IPS DF 6.9 (cell line): Measurements from ENCODE around the gene SLC17A8.
"Not testable (repeated sequence)": the region's sequence is repeated elsewhere in the genome, so short reads cannot be mapped to it uniquely, and the experiment has no call there.

Experiments
- DNase-seq: peaks from one replicate; pipeline ENCODE4 v3.0.0-alpha.2; 2013; ENCODE audit warnings: low read depth, low spot score
- H3K27ac ChIP-seq: one replicate; pipeline ENCODE4 v1.5.1; 2013; ENCODE audit warnings: low read length, control low read depth
- H3K27me3 ChIP-seq: 2 replicates; pipeline ENCODE4 v1.6.1; 2013; ENCODE audit warnings: mild to moderate bottlenecking, low read length; ENCODE audit not compliant: control insufficient read depth, insufficient read depth
- H3K36me3 ChIP-seq: 2 replicates; pipeline ENCODE4 v1.6.1; 2013; ENCODE audit warnings: low read length; ENCODE audit not compliant: control insufficient read depth, insufficient read depth
- H3K4me1 ChIP-seq: 2 replicates; pipeline ENCODE4 v1.6.1; 2013; ENCODE audit warnings: low read length; ENCODE audit not compliant: control insufficient read depth, insufficient read depth
- H3K4me3 ChIP-seq: 2 replicates; pipeline ENCODE4 v1.5.1; 2013; ENCODE audit warnings: mild to moderate bottlenecking, low read length
- H3K9me3 ChIP-seq: 2 replicates; pipeline ENCODE4 v1.6.1; 2013; ENCODE audit warnings: low read length, inconsistent platforms; ENCODE audit not compliant: control insufficient read depth, insufficient read depth
- WGBS: extraction: QIAGEN DNeasy Blood & Tissue Kit; methylation state at CpG from one replicate; pipeline ENCODE4 v1.1.7; 2013; ENCODE audit warnings: mixed read lengths, missing lambda C conversion rate; ENCODE audit not compliant: insufficient read length, insufficient coverage; 5-methylcytosine and 5-hydroxymethylcytosine counted together

The SLC17A8 gene

DNA sequence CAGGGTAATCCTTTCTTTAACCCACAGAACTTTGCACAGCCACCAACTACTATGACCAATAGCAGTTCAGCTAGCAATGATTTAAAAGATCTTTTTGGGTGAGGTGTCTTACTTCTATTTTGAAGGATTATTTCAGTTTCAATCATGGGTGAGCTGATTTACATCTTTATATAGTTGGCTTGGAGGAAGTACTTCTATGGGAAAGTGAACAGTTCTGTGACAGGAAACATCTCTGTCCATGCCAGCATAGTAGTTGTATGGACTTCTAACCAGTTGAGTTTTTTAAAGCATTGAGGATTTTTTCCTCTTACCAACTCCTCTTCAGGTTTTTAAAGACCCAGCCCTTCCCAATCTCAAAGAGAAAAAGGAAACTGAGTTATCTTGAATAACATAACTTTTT, 17.8 kb upstream of the SLC17A8 start:
- DNase-seq, result no peak
- Histone ChIP-seq H3K9me3 (no peaks in the 10 kb centered on the region), H3K4me1 (no peaks in the 10 kb centered on the region), H3K27ac (no peak overlapping the region), H3K36me3 (no peaks in the 10 kb centered on the region), H3K27me3 (no peaks in the 10 kb centered on the region), H3K4me3 (no peak overlapping the region)

DNA sequence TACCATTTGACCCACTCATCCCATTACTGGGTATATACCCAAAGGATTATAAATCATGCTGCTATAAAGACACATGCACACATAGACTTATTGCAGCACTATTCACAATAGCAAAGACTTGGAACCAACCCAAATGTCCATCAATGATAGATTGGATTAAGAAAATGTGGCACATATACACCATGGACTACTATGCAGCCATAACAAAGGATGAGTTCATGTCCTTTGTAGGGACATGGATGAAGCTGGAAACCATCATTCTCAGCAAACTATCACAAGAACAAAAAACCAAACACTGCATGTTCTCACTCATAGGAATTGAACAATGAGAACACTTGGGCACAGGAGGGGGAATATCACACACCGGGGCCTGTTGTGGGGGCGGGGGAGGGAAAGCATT, 14.0 kb upstream of the SLC17A8 start:
- WGBS, result no CpG with 5 or more reads among the region's 2 CpGs
- H3K4me1 ChIP-seq, H3K9me3 ChIP-seq, H3K4me3 ChIP-seq, H3K27ac ChIP-seq, H3K36me3 ChIP-seq, H3K27me3 ChIP-seq, DNase-seq: not testable (repeated sequence)

DNA sequence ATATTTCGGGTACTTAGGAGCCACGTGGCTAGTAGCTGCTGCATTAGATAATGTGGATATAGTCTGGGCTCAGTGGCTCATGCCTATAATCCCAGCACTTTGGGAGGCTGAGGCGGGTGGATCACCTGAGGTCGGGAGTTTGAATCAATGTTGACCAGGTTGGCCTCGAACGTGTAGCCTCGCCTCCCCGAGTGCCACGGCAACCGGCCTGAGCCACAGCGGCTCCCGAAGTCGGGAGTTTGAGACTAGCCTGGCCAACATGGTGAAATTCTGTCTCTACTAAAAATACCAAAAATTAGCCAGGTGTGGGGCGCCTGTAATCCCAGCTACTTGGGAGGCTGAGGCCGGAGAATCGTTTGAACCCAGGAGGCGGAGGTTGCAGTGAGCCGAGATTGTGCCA, 12.5 kb upstream of the SLC17A8 start:
- not testable (repeated sequence) for DNase-seq, H3K36me3 ChIP-seq, H3K27me3 ChIP-seq, H3K4me3 ChIP-seq, H3K27ac ChIP-seq, H3K9me3 ChIP-seq, H3K4me1 ChIP-seq
- WGBS, result no CpG with 5 or more reads among the region's 18 CpGs

DNA sequence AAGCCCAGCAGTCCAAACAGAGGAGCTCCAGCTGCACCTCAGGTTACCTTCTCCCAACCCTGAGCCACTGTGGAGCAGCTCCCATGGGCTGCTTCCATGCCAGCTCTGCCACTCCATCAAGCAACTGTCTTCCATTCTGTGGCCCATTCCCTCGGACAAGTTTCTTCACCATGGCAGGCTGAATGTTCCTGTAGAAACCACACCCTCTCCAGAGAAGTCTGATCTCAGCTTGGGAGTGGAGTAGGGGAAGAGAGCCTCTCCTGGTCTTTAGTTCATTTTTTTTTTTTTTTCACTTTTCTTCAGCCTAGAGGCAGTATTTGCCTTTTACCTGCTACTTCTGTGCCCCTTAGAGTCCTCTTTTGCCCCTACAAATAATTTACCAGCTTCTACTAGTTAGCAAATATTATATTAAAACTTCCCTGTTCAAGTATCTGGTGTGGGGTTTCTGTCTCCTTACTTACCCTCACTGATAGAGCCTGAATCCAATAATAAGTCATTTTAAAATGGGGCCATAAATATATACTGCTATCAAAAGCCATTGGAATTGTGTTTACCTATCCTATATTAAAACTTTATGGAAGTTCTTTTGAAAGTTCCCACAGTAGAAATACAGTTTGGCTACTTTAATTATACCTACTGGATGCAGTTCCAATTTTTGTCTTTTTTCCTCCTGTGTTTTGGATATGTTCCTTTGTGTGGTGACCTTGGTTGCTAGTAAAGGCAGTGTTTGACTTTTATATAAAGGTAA, 11.7 kb upstream of the SLC17A8 start:
- Histone ChIP-seq H3K4me1 (no peaks in the 10 kb centered on the region), H3K27ac (no peak overlapping the region), H3K9me3 (no peaks in the 10 kb centered on the region), H3K27me3 (no peaks in the 10 kb centered on the region), H3K36me3 (no peaks in the 10 kb centered on the region), H3K4me3 (no peak overlapping the region)
- no peak for DNase-seq
- WGBS, result no CpG with 5 or more reads among the region's 1 CpG

DNA sequence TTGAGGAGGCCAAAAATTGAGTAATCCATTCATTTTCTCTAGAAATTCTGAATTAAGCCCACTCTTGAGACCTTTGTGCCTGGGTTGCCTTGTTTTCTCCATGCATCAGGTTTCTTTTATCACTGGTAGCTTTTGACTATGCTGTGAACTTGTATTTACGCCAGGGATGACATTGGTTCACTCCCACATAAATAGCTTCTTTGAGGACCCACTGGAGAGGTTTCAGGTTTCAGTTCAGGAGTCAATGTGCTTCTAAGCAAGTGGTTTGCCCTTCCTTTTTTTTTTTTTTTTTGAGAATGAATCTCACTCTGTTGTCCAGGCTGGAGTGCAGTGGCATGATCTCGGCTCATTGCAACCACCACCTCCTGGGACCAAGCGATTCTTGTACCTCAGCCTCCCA, 10.2 kb upstream of the SLC17A8 start:
- Histone ChIP-seq H3K27ac (no peak overlapping the region), H3K9me3 (no peaks in the 10 kb centered on the region), H3K4me3 (no peak overlapping the region), H3K27me3 (no peaks in the 10 kb centered on the region), H3K36me3 (no peaks in the 10 kb centered on the region), H3K4me1 (no peaks in the 10 kb centered on the region)
- DNase-seq, result no peak
- WGBS, result no CpG with 5 or more reads among the region's 3 CpGs

DNA sequence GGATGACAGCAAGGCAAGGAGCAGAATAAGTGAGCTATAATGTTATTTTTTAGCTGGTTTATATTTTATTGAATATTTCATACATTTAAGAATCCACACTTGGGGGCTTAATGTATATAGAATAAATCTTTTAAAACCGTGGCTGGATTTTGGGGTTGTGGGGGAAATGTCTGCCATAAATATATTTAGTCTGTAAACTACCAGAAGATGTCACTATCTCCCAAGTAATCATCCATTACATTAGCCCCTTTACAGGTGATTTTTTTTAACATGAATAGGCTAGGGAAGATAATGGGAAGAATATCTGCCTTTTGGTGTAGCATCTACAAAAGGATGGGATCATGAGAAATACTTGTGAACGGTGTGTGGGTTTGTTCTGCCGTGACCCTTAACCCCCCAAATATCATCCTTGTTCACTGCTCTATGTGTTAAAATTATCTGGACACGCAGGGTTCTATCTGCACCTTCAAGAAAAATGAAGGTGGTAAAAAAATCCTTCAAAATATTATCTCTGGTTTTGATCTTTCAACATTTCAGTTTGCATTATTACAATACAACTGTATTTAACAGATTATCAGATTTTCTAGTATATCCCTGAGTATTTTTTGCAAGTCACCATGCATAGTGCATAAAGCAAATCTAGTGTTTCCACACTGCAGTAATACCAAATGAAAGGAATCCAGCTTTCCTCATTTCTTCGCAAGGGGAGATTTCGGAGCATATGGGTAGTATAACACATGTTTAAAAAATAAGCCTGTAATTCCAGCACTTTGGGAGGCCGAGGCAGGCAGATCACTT, 8.0 kb upstream of the SLC17A8 start:
- H3K9me3 ChIP-seq, result no peaks in the 10 kb centered on the region
- H3K4me3 ChIP-seq, result no peak overlapping the region
- no peaks in the 10 kb centered on the region for H3K4me1 ChIP-seq
- no CpG with 5 or more reads among the region's 7 CpGs for WGBS
- H3K36me3 ChIP-seq, result no peaks in the 10 kb centered on the region
- H3K27ac ChIP-seq, result no peak overlapping the region
- DNase-seq, result no peak
- H3K27me3 ChIP-seq, result no peaks in the 10 kb centered on the region

DNA sequence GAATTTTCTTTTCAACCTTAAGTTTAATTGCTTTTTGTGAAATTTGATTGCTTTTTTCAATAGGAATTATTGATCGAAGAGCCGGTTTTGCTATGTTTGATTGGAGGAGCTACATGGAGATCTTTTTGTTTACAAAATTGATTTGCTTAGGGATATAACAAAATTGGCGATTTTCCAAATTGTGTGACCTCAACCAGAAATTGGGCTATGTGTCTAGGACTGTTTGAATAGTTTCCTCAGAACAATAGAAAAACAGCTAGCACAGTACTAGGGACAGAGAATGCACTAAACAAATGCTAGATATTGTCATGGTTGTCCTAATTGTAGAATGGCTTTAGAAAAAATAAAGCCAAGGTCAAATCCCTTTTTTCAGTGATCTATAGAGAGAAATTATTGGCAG, 2.4 kb downstream of the SLC17A8 start:
- Histone ChIP-seq H3K27ac (no peak overlapping the region), H3K9me3 (no peaks in the 10 kb centered on the region), H3K4me3 (no peak overlapping the region), H3K4me1 (peaks cover 3% of the 10 kb centered on the region; the same call in 1 of the 2 replicates), H3K36me3 (no peaks in the 10 kb centered on the region), H3K27me3 (no peaks in the 10 kb centered on the region)
- no CpG with 5 or more reads among the region's 3 CpGs for WGBS
- DNase-seq, result no peak

DNA sequence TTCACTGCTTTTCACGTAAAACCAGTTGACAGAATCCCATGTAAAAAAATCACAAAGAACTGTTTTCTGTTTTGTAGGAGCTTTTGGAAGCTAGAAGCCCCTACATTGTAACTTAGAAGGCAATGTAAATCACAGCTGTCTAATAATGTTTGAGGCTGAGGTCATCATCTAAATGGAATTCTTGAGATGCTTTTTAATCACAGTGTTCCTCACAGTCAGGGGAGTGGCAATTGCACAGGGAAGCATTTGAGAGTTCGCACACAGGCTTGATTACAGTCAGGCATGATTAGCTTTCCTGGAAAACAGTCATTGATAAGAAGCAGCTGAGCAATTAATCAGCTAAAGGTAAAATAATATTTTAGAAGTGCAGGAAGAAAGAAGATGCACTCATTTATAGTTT, 2.9 kb downstream of the SLC17A8 start:
- peaks cover 3% of the 10 kb centered on the region; the same call in 1 of the 2 replicates for H3K4me1 ChIP-seq
- no peak for DNase-seq
- H3K9me3 ChIP-seq, result no peaks in the 10 kb centered on the region
- H3K4me3 ChIP-seq, result no peak overlapping the region
- H3K27ac ChIP-seq, result no peak overlapping the region
- H3K27me3 ChIP-seq, result no peaks in the 10 kb centered on the region
- no CpG with 5 or more reads among the region's 2 CpGs for WGBS
- H3K36me3 ChIP-seq, result no peaks in the 10 kb centered on the region

DNA sequence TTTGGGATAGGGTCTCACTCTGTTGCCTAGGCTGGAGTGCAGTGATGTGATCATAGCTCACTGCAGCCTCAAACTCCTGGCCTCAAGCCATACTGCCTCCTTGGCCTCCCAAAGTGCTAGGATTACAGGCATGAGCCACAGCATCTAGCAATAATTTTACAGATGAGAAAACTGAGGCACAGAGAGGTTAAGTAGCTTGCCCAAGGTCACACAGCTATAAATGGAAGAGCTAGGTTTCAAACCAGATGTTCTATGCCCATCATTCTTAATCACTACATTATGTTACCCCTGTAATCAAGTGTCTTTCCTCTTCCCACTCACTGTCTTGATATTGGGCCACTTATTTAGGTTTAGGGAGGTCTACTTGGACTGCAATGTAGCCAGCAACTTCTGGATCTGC, 3.6 kb downstream of the SLC17A8 start:
- peaks cover 3% of the 10 kb centered on the region; the same call in 1 of the 2 replicates for H3K4me1 ChIP-seq
- no peak overlapping the region for H3K27ac ChIP-seq
- H3K4me3 ChIP-seq, result no peak overlapping the region
- no peak for DNase-seq
- H3K9me3 ChIP-seq, result no peaks in the 10 kb centered on the region
- H3K36me3 ChIP-seq, result no peaks in the 10 kb centered on the region
- H3K27me3 ChIP-seq, result no peaks in the 10 kb centered on the region

DNA sequence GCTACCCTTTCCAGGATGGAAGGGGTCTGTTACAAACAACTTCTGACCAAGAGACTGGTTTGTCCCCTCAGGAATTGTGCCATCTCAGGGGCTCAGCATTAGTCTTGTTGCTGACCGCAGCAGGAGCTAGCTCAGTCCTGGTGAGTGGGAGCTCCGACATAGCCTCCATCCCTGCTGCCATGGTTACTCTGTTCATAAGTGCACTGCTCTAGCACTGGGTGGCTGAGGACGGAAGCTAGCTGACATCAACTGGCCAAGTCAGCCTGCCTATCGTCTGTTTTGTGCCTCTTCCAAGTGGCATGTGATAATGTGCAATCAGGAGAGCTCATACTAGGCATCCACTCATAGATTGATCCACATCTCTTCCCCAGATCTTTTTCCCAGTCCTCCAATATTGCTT, 7.5 kb downstream of the SLC17A8 start:
- no CpG with 5 or more reads among the region's 4 CpGs for WGBS
- H3K27me3 ChIP-seq, result no peaks in the 10 kb centered on the region
- no peaks in the 10 kb centered on the region for H3K4me1 ChIP-seq
- H3K4me3 ChIP-seq, result no peak overlapping the region
- no peaks in the 10 kb centered on the region for H3K9me3 ChIP-seq
- no peak overlapping the region for H3K27ac ChIP-seq
- no peak for DNase-seq
- H3K36me3 ChIP-seq, result no peaks in the 10 kb centered on the region

DNA sequence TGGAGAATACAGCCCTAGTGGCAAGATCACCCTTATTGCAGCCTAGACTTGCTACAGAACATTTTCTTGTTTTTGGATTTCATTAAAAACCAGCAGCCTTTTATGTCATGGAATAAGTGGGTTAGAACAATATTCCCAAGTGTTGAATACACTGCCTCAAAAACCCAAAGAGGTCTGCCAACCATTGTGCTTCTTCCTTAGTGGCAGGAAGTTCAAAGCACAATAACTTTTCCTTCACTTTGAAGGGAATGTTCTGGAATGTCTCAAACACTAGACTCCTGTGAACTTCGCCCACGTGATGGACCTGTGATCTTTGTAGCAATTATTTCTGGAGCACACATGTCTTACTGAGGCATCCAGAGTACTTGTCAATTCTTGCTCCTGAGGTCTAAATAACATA, 8.5 kb downstream of the SLC17A8 start:
- Histone ChIP-seq H3K4me1 (no peaks in the 10 kb centered on the region), H3K4me3 (no peak overlapping the region), H3K9me3 (no peaks in the 10 kb centered on the region), H3K27ac (no peak overlapping the region), H3K36me3 (no peaks in the 10 kb centered on the region), H3K27me3 (no peaks in the 10 kb centered on the region)
- DNase-seq, result no peak
- WGBS, result no CpG with 5 or more reads among the region's 2 CpGs
